Upper lobe of left lung (tissue), 6 donors: ENCODE data around the gene PLA2G2C. TPM values are rescaled to one million over a fixed set of nuclear protein-coding genes. Genes with fewer than 3 reads are reported as not detected.
A peak's percentile ranks its signal among the peaks of the same experiment; 100 is the strongest.
"Not testable (repeated sequence)": the region's sequence is repeated elsewhere in the genome, so short reads cannot be mapped to it uniquely, and the experiment has no call there.

Experiments used
- ATAC-seq, 2 donors: fragments of 200-7000 bp; cut with Tn5 transposase; one replicate each; pipeline ENCODE4 v1.9.1; 2022; ENCODE audit warnings: mild to moderate bottlenecking in 2 of 2, moderate library complexity in 2 of 2; ENCODE audit not compliant: low FRiP score in 2 of 2
- DNase-seq, 2 donors: peaks; one replicate each; pipeline ENCODE4 v3.0.0-alpha.2; 2019 to 2020
- H3K27ac ChIP-seq, 4 donors: fragments of 200-600 bp; sonication (generic); one replicate each; pipeline ENCODE4 v1.5.1; 2016 to 2019
- H3K27me3 ChIP-seq, 4 donors: fragments of 200-600 bp; sonication (generic); one replicate each; pipeline ENCODE4 v1.5.1; 2017 to 2019
- H3K36me3 ChIP-seq, 4 donors: fragments of 200-600 bp; sonication (generic); one replicate each; pipeline ENCODE4 v1.5.1; 2016 to 2019
- H3K4me1 ChIP-seq, 4 donors: fragments of 200-600 bp; sonication (generic); one replicate each; pipeline ENCODE4 v1.5.1; 2018 to 2019
- H3K4me3 ChIP-seq, 4 donors: fragments of 200-600 bp; sonication (generic); one replicate each; pipeline ENCODE4 v1.5.1; 2017 to 2019; ENCODE audit warnings: mild to moderate bottlenecking in 2 of 4, moderate library complexity in 1 of 4
- H3K9me3 ChIP-seq, 4 donors: fragments of 200-600 bp; sonication (generic); one replicate each; pipeline ENCODE4 v1.5.1; 2018 to 2019
- EP300 ChIP-seq, 4 donors: sonication (generic); formaldehyde crosslinking; IDR thresholded peaks; one replicate each; pipeline ENCODE4 v1.5.1; 2017; ENCODE audit warnings: antibody characterized with exemption in 4 of 4, control low read depth in 2 of 4
- POLR2A ChIP-seq, 4 donors: fragments of 450-650 bp; IDR thresholded peaks; one replicate each; pipeline ENCODE4 v1.5.1; 2016 to 2017; ENCODE audit warnings: antibody characterized with exemption in 4 of 4, mild to moderate bottlenecking in 2 of 4
- POLR2AphosphoS5 ChIP-seq, 2 donors: sonication (generic); formaldehyde crosslinking; IDR thresholded peaks; one replicate each; pipeline ENCODE4 v1.5.1; 2017; ENCODE audit warnings: antibody characterized with exemption in 2 of 2
- WGBS, 2 donors: methylation state at CpG; one replicate each; pipeline ENCODE4 v1.1.5; 2017 to 2018; 5-methylcytosine and 5-hydroxymethylcytosine counted together
- total RNA-seq, 6 donors: library from RNA; depleted of rRNA in 4 of 6; stranded (reverse); fragments of >200 nt in 4 of 6; gene quantifications; one replicate each; pipeline versions ENCODE4 v1.1.0 to v1.2.1, GENCODE V29; 2016 to 2021
- TF ChIP-seq, protein P1 (sequence below), 6 experiments: fragments of 450-650 bp in 4 of 6; fragments of 200-600 bp in 2 of 6; sonication (generic) in 2 of 6; IDR thresholded peaks; one replicate each; pipeline ENCODE4 v1.5.1; 2016 to 2019; ENCODE audit warnings: antibody characterized with exemption in 6 of 6
- donor health status: DM: no; HTN: no; CAD: no; lungs with moderate emphysema.
- donor health status: DM: no; HTN: yes; CAD: no; lungs with severe emphysema.

Gene PLA2G2C
- under 1 TPM in 1 of 6 donors, not detected in 5; 0.30 TPM for total RNA-seq

- peak in 1 of 2 donors; percentile 81 for ATAC-seq
- H3K9me3 ChIP-seq, result no peaks in the 10 kb centered on the region
- no peaks in the 10 kb centered on the region for H3K36me3 ChIP-seq
- H3K4me3 ChIP-seq, result peak within 1 kb of the TSS in 3 of 4 donors; percentile 41 to 61 (median 52)
- WGBS, 2 donors, result 1 to 6% methylated on average over 9 to 21 of the region's 52 CpGs
- H3K27me3 ChIP-seq, result peaks cover 0 to 4% (median 0%) of the 10 kb centered on the region in 4 donors
- H3K4me1 ChIP-seq, result peaks cover 16 to 36% (median 29%) of the 10 kb centered on the region in 4 donors
- H3K27ac ChIP-seq, result peak within 1 kb of the TSS; percentile 35 to 67 (median 54)
- DNase-seq, result peak; percentile 54 to 93
- TF ChIP-seq POLR2A (IDR thresholded peaks at IDR 0.05) (peak in 2 of 4 donors; percentile 8 to 38), EP300 (IDR thresholded peaks at IDR 0.05) (peak in 1 of 4 donors; percentile 23), POLR2AphosphoS5 (IDR thresholded peaks at IDR 0.05) (peak in 1 of 2 donors; percentile 47)
- TF ChIP-seq, protein P1, sequence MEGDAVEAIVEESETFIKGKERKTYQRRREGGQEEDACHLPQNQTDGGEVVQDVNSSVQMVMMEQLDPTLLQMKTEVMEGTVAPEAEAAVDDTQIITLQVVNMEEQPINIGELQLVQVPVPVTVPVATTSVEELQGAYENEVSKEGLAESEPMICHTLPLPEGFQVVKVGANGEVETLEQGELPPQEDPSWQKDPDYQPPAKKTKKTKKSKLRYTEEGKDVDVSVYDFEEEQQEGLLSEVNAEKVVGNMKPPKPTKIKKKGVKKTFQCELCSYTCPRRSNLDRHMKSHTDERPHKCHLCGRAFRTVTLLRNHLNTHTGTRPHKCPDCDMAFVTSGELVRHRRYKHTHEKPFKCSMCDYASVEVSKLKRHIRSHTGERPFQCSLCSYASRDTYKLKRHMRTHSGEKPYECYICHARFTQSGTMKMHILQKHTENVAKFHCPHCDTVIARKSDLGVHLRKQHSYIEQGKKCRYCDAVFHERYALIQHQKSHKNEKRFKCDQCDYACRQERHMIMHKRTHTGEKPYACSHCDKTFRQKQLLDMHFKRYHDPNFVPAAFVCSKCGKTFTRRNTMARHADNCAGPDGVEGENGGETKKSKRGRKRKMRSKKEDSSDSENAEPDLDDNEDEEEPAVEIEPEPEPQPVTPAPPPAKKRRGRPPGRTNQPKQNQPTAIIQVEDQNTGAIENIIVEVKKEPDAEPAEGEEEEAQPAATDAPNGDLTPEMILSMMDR (IDR thresholded peaks at IDR 0.05), result no peak
Measured at GRCh38 chr1:20185834-20186782, at the start of gene PLA2G2C, which contains the start of gene UBXN10. Gene PLA2G2C (minus strand): TSS chr1:20186518. CDS start chr1:20177363, 9,155 bp downstream. Gene UBXN10 (plus strand): TSS chr1:20186096. CDS start chr1:20190562, 4,466 bp downstream.

GRCh38 chr1:20234788-20235535, 48.6 kb upstream of the PLA2G2C start:
- Histone ChIP-seq H3K4me3 (no peak overlapping the region), H3K4me1 (no peaks in the 10 kb centered on the region), H3K27me3 (no peaks in the 10 kb centered on the region), H3K9me3 (no peaks in the 10 kb centered on the region), H3K36me3 (no peaks in the 10 kb centered on the region), H3K27ac (no peak overlapping the region)
- no peak for ATAC-seq
- no peak for TF ChIP-seq POLR2A (IDR thresholded peaks at IDR 0.05)
- TF ChIP-seq, protein P1 (IDR thresholded peaks at IDR 0.05), result no peak
- no peak for DNase-seq
- WGBS, 2 donors, result 75 to 82% methylated on average over 6 of the region's 6 CpGs

- no peaks in the 10 kb centered on the region for H3K27me3 ChIP-seq
- no peak for TF ChIP-seq EP300 (IDR thresholded peaks at IDR 0.05)
- TF ChIP-seq POLR2AphosphoS5 (IDR thresholded peaks at IDR 0.05), result no peak
- TF ChIP-seq POLR2A (IDR thresholded peaks at IDR 0.05), result no peak
- TF ChIP-seq, protein P1 (IDR thresholded peaks at IDR 0.05), result no peak
- 36 to 49% methylated on average over 6 of the region's 6 CpGs for WGBS, 2 donors
- ATAC-seq, result no peak
- H3K4me3 ChIP-seq, result no peak overlapping the region
- no peaks in the 10 kb centered on the region for H3K9me3 ChIP-seq
- no peaks in the 10 kb centered on the region for H3K36me3 ChIP-seq
- no peak overlapping the region for H3K27ac ChIP-seq
- no peaks in the 10 kb centered on the region for H3K4me1 ChIP-seq
- DNase-seq, result no peak
Measured at GRCh38 chr1:20233866-20234265, 47.5 kb upstream of the PLA2G2C start.

GRCh38 chr1:20233394-20233793, 47.1 kb upstream of the PLA2G2C start:
- H3K27ac ChIP-seq, result no peak overlapping the region
- no peak overlapping the region for H3K4me3 ChIP-seq
- no peaks in the 10 kb centered on the region for H3K36me3 ChIP-seq
- no peaks in the 10 kb centered on the region for H3K4me1 ChIP-seq
- H3K9me3 ChIP-seq, result no peaks in the 10 kb centered on the region
- ATAC-seq (no peak), DNase-seq (no peak)
- TF ChIP-seq POLR2A (IDR thresholded peaks at IDR 0.05), result no peak
- TF ChIP-seq EP300 (IDR thresholded peaks at IDR 0.05), result no peak
- no peak for TF ChIP-seq POLR2AphosphoS5 (IDR thresholded peaks at IDR 0.05)
- TF ChIP-seq, protein P1 (IDR thresholded peaks at IDR 0.05), result peak in 1 of 6 experiments; percentile 17
- no peaks in the 10 kb centered on the region for H3K27me3 ChIP-seq
- WGBS, 2 donors, result 48% methylated on average over 3 of the region's 3 CpGs

- H3K4me1 ChIP-seq, H3K27ac ChIP-seq, H3K4me3 ChIP-seq, ATAC-seq, DNase-seq, H3K9me3 ChIP-seq, H3K27me3 ChIP-seq, H3K36me3 ChIP-seq: not testable (repeated sequence)
- WGBS, 2 donors, result 18 to 43% methylated on average over 7 of the region's 7 CpGs
Measured at GRCh38 chr1:20232564-20232963, 46.2 kb upstream of the PLA2G2C start.
